NB4 (cell line): Measurements from ENCODE around the gene ELK1.

Experiments used
- MYC ChIP-seq: IDR thresholded peaks from 2 replicates; pipeline ENCODE4 v1.6.1; 2011; ENCODE audit warnings: low read depth, low read length
- POLR2A ChIP-seq: IDR thresholded peaks from 2 replicates; pipeline ENCODE4 v1.6.1; 2011; ENCODE audit warnings: mild to moderate bottlenecking; ENCODE audit not compliant: insufficient read length; ENCODE audit errors: extremely low read depth
- TF ChIP-seq, protein P1 (sequence below): IDR thresholded peaks from one replicate; pipeline ENCODE4 v1.5.1; 2012; ENCODE audit warnings: low read depth, low read length

GRCh38 chrX:47614618-47615017 is 35.7 kb downstream of the ELK1 start:
- TF ChIP-seq POLR2A (no peak), MYC (no peak)
- TF ChIP-seq, protein P1, sequence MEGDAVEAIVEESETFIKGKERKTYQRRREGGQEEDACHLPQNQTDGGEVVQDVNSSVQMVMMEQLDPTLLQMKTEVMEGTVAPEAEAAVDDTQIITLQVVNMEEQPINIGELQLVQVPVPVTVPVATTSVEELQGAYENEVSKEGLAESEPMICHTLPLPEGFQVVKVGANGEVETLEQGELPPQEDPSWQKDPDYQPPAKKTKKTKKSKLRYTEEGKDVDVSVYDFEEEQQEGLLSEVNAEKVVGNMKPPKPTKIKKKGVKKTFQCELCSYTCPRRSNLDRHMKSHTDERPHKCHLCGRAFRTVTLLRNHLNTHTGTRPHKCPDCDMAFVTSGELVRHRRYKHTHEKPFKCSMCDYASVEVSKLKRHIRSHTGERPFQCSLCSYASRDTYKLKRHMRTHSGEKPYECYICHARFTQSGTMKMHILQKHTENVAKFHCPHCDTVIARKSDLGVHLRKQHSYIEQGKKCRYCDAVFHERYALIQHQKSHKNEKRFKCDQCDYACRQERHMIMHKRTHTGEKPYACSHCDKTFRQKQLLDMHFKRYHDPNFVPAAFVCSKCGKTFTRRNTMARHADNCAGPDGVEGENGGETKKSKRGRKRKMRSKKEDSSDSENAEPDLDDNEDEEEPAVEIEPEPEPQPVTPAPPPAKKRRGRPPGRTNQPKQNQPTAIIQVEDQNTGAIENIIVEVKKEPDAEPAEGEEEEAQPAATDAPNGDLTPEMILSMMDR, result no peak
